GM18858 (cell line): Measurements from ENCODE around the gene FBXL2.
A peak's percentile ranks its signal among the peaks of the same experiment; 100 is the strongest.

Experiments
- ATAC-seq: cut with Tn5 transposase; IDR thresholded peaks from one replicate; pipeline ENCODE4 v1.9.1; 2021; ENCODE audit not compliant: unreplicated experiment

FBXL2 gene

GRCh38 chr3:33277193-33277882 is at the start of gene FBXL2:
Gene FBXL2 (plus strand): TSS chr3:33277442. CDS start chr3:33277513, 71 bp downstream.
- peak; percentile 63 for ATAC-seq

- no peak for ATAC-seq
Measured at GRCh38 chr3:33229066-33229465, 48.2 kb upstream of the FBXL2 start.

GRCh38 chr3:33229947-33230346 is 47.3 kb upstream of the FBXL2 start:
- no peak for ATAC-seq

- no peak for ATAC-seq
Measured at GRCh38 chr3:33231756-33232465, 45.3 kb upstream of the FBXL2 start.

- no peak for ATAC-seq
Measured at GRCh38 chr3:33233884-33234283, 43.4 kb upstream of the FBXL2 start.

GRCh38 chr3:33236005-33236404 is 41.2 kb upstream of the FBXL2 start:
- no peak for ATAC-seq

GRCh38 chr3:33237439-33237838 is 39.8 kb upstream of the FBXL2 start:
- ATAC-seq = no peak

GRCh38 chr3:33238923-33239322 is 38.3 kb upstream of the FBXL2 start:
- no peak for ATAC-seq

- no peak for ATAC-seq
Measured at GRCh38 chr3:33240261-33240660, 37.0 kb upstream of the FBXL2 start.

- no peak for ATAC-seq
Measured at GRCh38 chr3:33246786-33247185, 30.5 kb upstream of the FBXL2 start.

- no peak for ATAC-seq
Measured at GRCh38 chr3:33250712-33251111, 26.5 kb upstream of the FBXL2 start.

- ATAC-seq = no peak
Measured at GRCh38 chr3:33256249-33256648, 21.0 kb upstream of the FBXL2 start.

- ATAC-seq = no peak
Measured at GRCh38 chr3:33260104-33260503, 17.1 kb upstream of the FBXL2 start.

- ATAC-seq = no peak
Measured at GRCh38 chr3:33269385-33269784, 7.9 kb upstream of the FBXL2 start.

GRCh38 chr3:33271324-33271723 is 5.9 kb upstream of the FBXL2 start:
- no peak for ATAC-seq

- ATAC-seq = no peak
Measured at GRCh38 chr3:33273628-33274027, 3.6 kb upstream of the FBXL2 start.

GRCh38 chr3:33278163-33278562 is 921 bp downstream of the FBXL2 start:
- ATAC-seq = no peak

GRCh38 chr3:33287672-33288282 is 10.5 kb downstream of the FBXL2 start:
- ATAC-seq = no peak

- no peak for ATAC-seq
Measured at GRCh38 chr3:33299395-33300081, 22.3 kb downstream of the FBXL2 start.

- ATAC-seq = no peak
Measured at GRCh38 chr3:33312361-33312760, 35.1 kb downstream of the FBXL2 start.

GRCh38 chr3:33313331-33313730 is 36.1 kb downstream of the FBXL2 start:
- ATAC-seq = no peak

- ATAC-seq = no peak
Measured at GRCh38 chr3:33314993-33315392, 37.8 kb downstream of the FBXL2 start.
